ENCODE measurements around the gene RALGPS1. TPM values are rescaled to one million over a fixed set of nuclear protein-coding genes. Genes with fewer than 3 reads are reported as not detected.

The RALGPS1 gene
- total and polyA plus RNA-seq, 10 donors = 2.5 to 27.3 (median 14.1) TPM

DNA sequence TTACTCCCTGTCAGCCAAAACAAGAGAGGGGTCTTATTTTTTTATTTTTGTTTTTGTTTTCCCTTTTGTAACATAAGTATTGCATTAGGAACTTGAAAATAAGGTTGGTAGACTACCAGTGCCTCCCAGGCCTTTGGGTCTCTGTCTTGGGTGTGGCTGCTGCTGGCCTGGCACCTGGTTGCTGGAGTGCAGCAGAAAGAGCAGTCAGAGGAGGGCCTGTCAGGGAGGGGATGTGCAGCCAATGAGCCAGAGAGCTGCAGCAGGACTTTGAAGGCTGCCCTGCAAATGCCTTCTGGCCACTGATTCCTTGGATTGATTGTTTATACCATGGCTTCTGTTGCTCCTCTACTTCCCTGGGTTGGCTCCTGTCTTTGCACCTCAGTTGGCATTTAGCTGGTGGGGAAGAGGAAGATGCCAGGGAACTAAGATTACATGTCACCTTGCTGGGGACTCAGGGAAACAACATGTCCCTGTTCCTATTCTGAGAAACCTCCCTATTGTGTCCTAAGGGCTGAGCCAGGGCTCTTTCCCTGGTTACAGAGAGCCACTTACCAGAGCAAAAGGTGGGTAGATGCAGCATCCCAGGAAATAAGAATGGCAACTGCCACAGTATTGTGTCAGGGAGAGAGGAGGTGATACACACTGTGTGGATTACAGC is 141.3 kb downstream of the RALGPS1 start:
- Histone ChIP-seq H3K36me3 (peaks cover 0 to 14% (median 0%) of the 10 kb centered on the region in 6 donors), H3K4me1 (peaks cover 0 to 44% (median 15%) of the 10 kb centered on the region in 6 donors), H3K27me3 (replicated peaks in 1 of 7) (no peaks in the 10 kb centered on the region), H3K4me3 (no peak overlapping the region), H3K27ac (no peak overlapping the region), H3K9me3 (no peaks in the 10 kb centered on the region)
- DNase-seq = no peak
- TF ChIP-seq, protein P1, sequence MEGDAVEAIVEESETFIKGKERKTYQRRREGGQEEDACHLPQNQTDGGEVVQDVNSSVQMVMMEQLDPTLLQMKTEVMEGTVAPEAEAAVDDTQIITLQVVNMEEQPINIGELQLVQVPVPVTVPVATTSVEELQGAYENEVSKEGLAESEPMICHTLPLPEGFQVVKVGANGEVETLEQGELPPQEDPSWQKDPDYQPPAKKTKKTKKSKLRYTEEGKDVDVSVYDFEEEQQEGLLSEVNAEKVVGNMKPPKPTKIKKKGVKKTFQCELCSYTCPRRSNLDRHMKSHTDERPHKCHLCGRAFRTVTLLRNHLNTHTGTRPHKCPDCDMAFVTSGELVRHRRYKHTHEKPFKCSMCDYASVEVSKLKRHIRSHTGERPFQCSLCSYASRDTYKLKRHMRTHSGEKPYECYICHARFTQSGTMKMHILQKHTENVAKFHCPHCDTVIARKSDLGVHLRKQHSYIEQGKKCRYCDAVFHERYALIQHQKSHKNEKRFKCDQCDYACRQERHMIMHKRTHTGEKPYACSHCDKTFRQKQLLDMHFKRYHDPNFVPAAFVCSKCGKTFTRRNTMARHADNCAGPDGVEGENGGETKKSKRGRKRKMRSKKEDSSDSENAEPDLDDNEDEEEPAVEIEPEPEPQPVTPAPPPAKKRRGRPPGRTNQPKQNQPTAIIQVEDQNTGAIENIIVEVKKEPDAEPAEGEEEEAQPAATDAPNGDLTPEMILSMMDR (IDR thresholded peaks at IDR 0.05 in 8 of 11, conservative IDR thresholded peaks at IDR 0.05 in 3 of 11) = no peak
- TF ChIP-seq POLR2AphosphoS5 (IDR thresholded peaks at IDR 0.05) (no peak), POLR2A (IDR thresholded peaks at IDR 0.05) (no peak)
- intact Hi-C loops (cut with DNase I; ENCODE audit: low total_unique reads) = no loop called here

DNA sequence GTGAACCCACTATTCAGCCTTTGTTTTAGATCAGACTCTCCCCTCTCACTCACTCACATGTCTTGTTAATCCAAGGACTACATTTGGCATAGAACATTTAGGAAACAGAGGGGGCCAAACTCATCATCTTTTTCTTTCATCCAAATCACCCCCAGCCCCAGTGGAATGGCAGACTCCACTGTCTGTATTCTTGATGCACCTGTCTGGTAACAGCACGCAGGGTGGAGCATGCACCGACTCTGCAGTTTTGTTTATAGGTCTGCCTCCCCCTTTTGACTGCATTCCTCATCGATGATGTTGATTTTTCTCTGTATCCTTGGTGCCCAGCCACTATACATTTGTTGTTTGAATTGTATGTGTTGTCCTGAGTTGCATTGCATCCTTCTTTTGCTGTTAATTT is 141.9 kb downstream of the RALGPS1 start:
- no peaks in the 10 kb centered on the region for H3K27me3 ChIP-seq (replicated peaks in 1 of 7)
- H3K4me1 ChIP-seq = peaks cover 0 to 43% (median 13%) of the 10 kb centered on the region in 6 donors
- H3K36me3 ChIP-seq = peaks cover 0 to 14% (median 0%) of the 10 kb centered on the region in 6 donors
- no peaks in the 10 kb centered on the region for H3K9me3 ChIP-seq
- no peak for DNase-seq
- WGBS, 5 donors = 90 to 98% (median 94%) methylated on average over 3 of the region's 3 CpGs
- no peak for TF ChIP-seq POLR2AphosphoS5 (IDR thresholded peaks at IDR 0.05)
- TF ChIP-seq POLR2A (IDR thresholded peaks at IDR 0.05) = no peak
- TF ChIP-seq, protein P1 (IDR thresholded peaks at IDR 0.05 in 8 of 11, conservative IDR thresholded peaks at IDR 0.05 in 3 of 11) = no peak
- no peak overlapping the region for H3K4me3 ChIP-seq
- no peak overlapping the region for H3K27ac ChIP-seq
- intact Hi-C loops (cut with DNase I; ENCODE audit: low total_unique reads) = no loop called here

DNA sequence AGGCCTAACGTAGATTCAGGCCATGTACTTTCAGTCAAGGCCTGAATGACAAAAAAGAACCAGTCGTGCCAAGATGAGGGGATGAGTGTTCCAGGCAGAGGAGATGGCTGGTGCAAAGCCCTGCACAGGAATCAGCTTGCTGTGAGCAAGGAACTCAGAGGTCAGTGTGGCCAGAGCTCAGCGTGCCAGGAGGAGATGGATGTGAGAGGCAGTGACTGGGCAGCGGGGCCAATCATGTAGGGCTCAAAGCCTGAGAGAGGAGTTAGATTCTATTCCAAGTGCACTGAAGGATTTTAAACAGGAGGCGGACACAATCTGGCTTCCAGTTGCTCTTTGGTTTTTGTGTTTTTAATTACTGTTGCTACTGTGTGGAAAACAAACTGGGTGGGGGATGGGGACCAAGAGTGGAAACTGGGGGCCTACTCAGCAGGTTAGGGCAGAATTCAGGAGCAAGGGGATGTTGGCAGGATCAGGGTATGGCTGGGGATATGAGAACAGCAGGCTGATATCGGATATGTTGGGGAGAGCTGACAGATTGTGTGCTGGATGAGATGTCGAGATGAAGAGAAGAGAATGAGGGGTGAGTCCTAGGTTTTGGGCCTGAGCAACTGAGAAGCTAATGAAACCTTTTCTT is 143.5 kb downstream of the RALGPS1 start:
- intact Hi-C loops (cut with DNase I; ENCODE audit: low total_unique reads) = no loop called here
- TF ChIP-seq, protein P1 (IDR thresholded peaks at IDR 0.05 in 8 of 11, conservative IDR thresholded peaks at IDR 0.05 in 3 of 11) = no peak
- TF ChIP-seq POLR2AphosphoS5 (IDR thresholded peaks at IDR 0.05) = no peak
- TF ChIP-seq POLR2A (IDR thresholded peaks at IDR 0.05) = no peak
- no peaks in the 10 kb centered on the region for H3K9me3 ChIP-seq
- H3K4me1 ChIP-seq = peaks cover 0 to 29% (median 10%) of the 10 kb centered on the region in 6 donors
- no peak overlapping the region for H3K4me3 ChIP-seq
- peak overlapping the region in 4 of 8 donors; percentile 9 to 33 (median 24) for H3K27ac ChIP-seq
- 79 to 91% (median 89%) methylated on average over 7 of the region's 7 CpGs for WGBS, 5 donors
- peaks cover 0 to 9% (median 0%) of the 10 kb centered on the region in 6 donors for H3K36me3 ChIP-seq
- H3K27me3 ChIP-seq (replicated peaks in 1 of 7) = no peaks in the 10 kb centered on the region
- DNase-seq = no peak

DNA sequence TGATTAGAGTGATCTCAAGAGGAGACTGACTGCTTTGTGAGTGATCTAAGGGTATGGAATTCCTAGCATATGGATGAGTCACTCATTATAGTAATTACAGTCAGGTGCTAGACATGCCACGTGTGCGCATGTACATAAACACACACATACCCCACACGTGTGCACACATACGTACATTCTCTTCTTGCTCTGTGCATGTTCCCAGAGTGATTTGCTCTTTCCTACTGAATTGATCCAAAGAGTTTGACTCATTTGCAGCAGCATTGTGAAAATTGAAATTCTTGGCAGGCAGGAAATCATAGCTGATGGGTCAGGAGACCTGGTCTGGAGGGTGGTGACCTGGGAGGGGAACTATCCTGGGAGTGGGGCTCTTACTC is 144.1 kb downstream of the RALGPS1 start:
- DNase-seq = no peak
- WGBS, 5 donors = 92 to 96% (median 95%) methylated on average over 4 of the region's 4 CpGs
- Histone ChIP-seq H3K9me3 (no peaks in the 10 kb centered on the region), H3K4me1 (peaks cover 0 to 24% (median 7%) of the 10 kb centered on the region in 6 donors), H3K36me3 (peaks cover 0 to 4% (median 0%) of the 10 kb centered on the region in 6 donors), H3K27ac (peak overlapping the region in 1 of 8 donors; percentile 27), H3K27me3 (replicated peaks in 1 of 7) (no peaks in the 10 kb centered on the region), H3K4me3 (no peak overlapping the region)
- TF ChIP-seq POLR2A (IDR thresholded peaks at IDR 0.05) (no peak), POLR2AphosphoS5 (IDR thresholded peaks at IDR 0.05) (no peak)
- TF ChIP-seq, protein P1 (IDR thresholded peaks at IDR 0.05 in 8 of 11, conservative IDR thresholded peaks at IDR 0.05 in 3 of 11) = no peak
- intact Hi-C loops (cut with DNase I; ENCODE audit: low total_unique reads) = no loop called here
